ENCODE data around the gene ZNF853. TPM values are rescaled to one million over a fixed set of nuclear protein-coding genes. Genes with fewer than 3 reads are reported as not detected.

The ZNF853 gene
- total and polyA plus RNA-seq, 2 of the 8 experiments (the other 6 are each of a cell fraction or from before 2014, with no cell fraction given), result 4.3 to 5.7 TPM

DNA sequence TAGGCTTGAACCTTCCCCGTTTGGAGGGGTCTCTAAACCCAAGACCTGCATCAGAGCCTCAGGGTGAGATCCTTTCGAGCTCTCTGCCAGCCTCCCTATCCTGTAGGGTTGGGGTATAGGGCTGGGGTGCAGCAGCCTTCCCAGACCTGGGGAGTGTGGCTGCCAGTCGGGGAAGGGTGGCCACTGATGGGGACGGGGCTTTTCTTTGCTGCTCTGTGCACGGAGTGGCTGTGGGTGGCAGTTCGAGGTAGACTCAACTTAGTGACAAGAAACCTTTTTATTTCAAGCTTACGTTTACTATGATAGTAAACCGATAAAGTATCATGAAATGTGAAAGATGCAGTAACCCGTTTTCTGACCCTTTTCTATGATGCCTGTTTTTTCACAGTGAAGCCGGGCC, 34.7 kb downstream of the ZNF853 start:
- H3K56ac ChIP-seq (replicated peaks; ENCODE audit: insufficient read length, low read depth, low read length), result no peak overlapping the region
- no peak overlapping the region for H2AFZ ChIP-seq (ENCODE audit: low read length)
- H4K20me1 ChIP-seq (replicated peaks in 1 of 2; ENCODE audit: control insufficient read depth in 1 of 2, insufficient read depth in 2 of 2, low read length in 2 of 2), result peaks cover 0 to 2% of the 10 kb centered on the region in 2 experiments
- no peak overlapping the region for H4K5ac ChIP-seq (ENCODE audit: insufficient read length, low read depth, low read length)
- H4K8ac ChIP-seq (ENCODE audit: extremely low read depth, insufficient read depth, low read length), result no peak overlapping the region
- no peak overlapping the region for H2BK120ac ChIP-seq (replicated peaks; ENCODE audit: low read depth, low read length)
- no peaks in the 10 kb centered on the region; a peak in 1 of 7 replicates for H3K27me3 ChIP-seq (replicated peaks in 1 of 4; ENCODE audit: control insufficient read depth in 3 of 4, extremely low read depth in 1 of 4, insufficient read depth in 3 of 4, low read length in 3 of 4)
- H3K23ac ChIP-seq (ENCODE audit: insufficient read length), result no peak overlapping the region
- no peaks in the 10 kb centered on the region for H3K79me2 ChIP-seq (ENCODE audit: control insufficient read depth in 1 of 2, insufficient read depth in 2 of 2, low read length in 2 of 2)
- 88% methylated on average over 10 of the region's 10 CpGs; no CpG with 5 or more reads in 1 of the 2 experiments for WGBS, 2 experiments (ENCODE audit: extremely low coverage in 1 of 2, insufficient coverage in 1 of 2, insufficient read length in 1 of 2, insufficient replicate concordance in 2 of 2, low coverage in 1 of 2, low lambda C conversion rate in 2 of 2, missing lambda C conversion rate in 1 of 2)
- H4K91ac ChIP-seq (replicated peaks; ENCODE audit: insufficient read length, low read length), result no peak overlapping the region
- FAIRE-seq (no peak), DNase-seq (ENCODE audit: low read depth in 1 of 2, low spot score in 2 of 2) (no peak)
- H3K23me2 ChIP-seq (ENCODE audit: low read depth, low read length), result no peaks in the 10 kb centered on the region
- H2BK5ac ChIP-seq (ENCODE audit: low read depth, low read length), result no peak overlapping the region
- H2AK5ac ChIP-seq (ENCODE audit: low read depth, low read length), result no peak overlapping the region
- no peak overlapping the region for H3K27ac ChIP-seq (ENCODE audit: low read depth, low read length)
- no peak overlapping the region for H3K14ac ChIP-seq (ENCODE audit: insufficient read length)
- ChIA-PET CTCF (ENCODE audit: partially characterized antibody) (interaction anchor here (0.6 to 1.7 kb wide), 3 partner anchors 9 to 57 kb away, joined by 3 to 6 read pairs (median 4); no protein-coding TSS in a partner anchor), POLR2A (ENCODE audit: partially characterized antibody) (interaction anchor here (0.8 to 1.5 kb wide), 2 partner anchors 9 to 16 kb away, joined by 3 to 7 read pairs; no protein-coding TSS in a partner anchor)
- no peaks in the 10 kb centered on the region; a peak in 1 of 4 replicates for H3K9me3 ChIP-seq (ENCODE audit: insufficient read depth in 2 of 2, low read depth in 1 of 2, low read length in 1 of 2)
- no peak overlapping the region for H2BK20ac ChIP-seq (ENCODE audit: low read length)
- no peak for TF ChIP-seq POLR2A (IDR thresholded peaks at IDR 0.05; ENCODE audit: control extremely low read depth in 1 of 2, low read depth in 2 of 2, low read length in 2 of 2)
- TF ChIP-seq EGR1 (IDR thresholded peaks at IDR 0.05; ENCODE audit: borderline replicate concordance, low read depth, low read length), result no peak
- TF ChIP-seq PHF8 (conservative IDR thresholded peaks at IDR 0.05; ENCODE audit: low read depth, low read length), result no peak
- no peak for TF ChIP-seq POLR2AphosphoS5 (IDR thresholded peaks at IDR 0.05; ENCODE audit: low read depth, low read length)
- TF ChIP-seq BRCA1 (IDR thresholded peaks at IDR 0.05; ENCODE audit: low read depth, low read length), result no peak
- no peak for TF ChIP-seq JUND (IDR thresholded peaks at IDR 0.05; ENCODE audit: low read length)
- no peak for TF ChIP-seq BCL11A (IDR thresholded peaks at IDR 0.05; ENCODE audit: low read depth in 2 of 2, low read length in 2 of 2)
- TF ChIP-seq E2F6 (IDR thresholded peaks at IDR 0.05), result no peak
- TF ChIP-seq, protein P1, sequence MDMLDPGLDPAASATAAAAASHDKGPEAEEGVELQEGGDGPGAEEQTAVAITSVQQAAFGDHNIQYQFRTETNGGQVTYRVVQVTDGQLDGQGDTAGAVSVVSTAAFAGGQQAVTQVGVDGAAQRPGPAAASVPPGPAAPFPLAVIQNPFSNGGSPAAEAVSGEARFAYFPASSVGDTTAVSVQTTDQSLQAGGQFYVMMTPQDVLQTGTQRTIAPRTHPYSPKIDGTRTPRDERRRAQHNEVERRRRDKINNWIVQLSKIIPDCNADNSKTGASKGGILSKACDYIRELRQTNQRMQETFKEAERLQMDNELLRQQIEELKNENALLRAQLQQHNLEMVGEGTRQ (IDR thresholded peaks at IDR 0.05; ENCODE audit: low read length), result no peak
- TF ChIP-seq RBBP5 (IDR thresholded peaks at IDR 0.05; ENCODE audit: borderline replicate concordance, low read depth, low read length), result no peak
- H3K4me1 ChIP-seq (replicated peaks in 1 of 4; ENCODE audit: control insufficient read depth in 3 of 4, insufficient read depth in 4 of 4, low read length in 3 of 4), result no peaks in the 10 kb centered on the region
- H3K4me2 ChIP-seq (ENCODE audit: insufficient read depth in 1 of 2, low read depth in 2 of 2, low read length in 2 of 2), result no peak overlapping the region
- no peak overlapping the region for H3K4me3 ChIP-seq (ENCODE audit: extremely low read depth in 1 of 4, insufficient read depth in 2 of 4, low read depth in 3 of 4, low read length in 4 of 4)
- no peak overlapping the region for H2BK12ac ChIP-seq (ENCODE audit: low read depth, low read length)
- no peak overlapping the region for H3K18ac ChIP-seq (ENCODE audit: extremely low read depth, low read length)
- no peak overlapping the region for H2BK15ac ChIP-seq (ENCODE audit: low read length)
- H3K9ac ChIP-seq (replicated peaks in 1 of 4; ENCODE audit: extremely low read depth in 1 of 4, low read depth in 3 of 4, low read length in 3 of 4), result no peak overlapping the region
- no peak overlapping the region for H3K4ac ChIP-seq (replicated peaks; ENCODE audit: insufficient read length, low read depth, low read length)
- H3K36me3 ChIP-seq (ENCODE audit: control insufficient read depth in 2 of 4, insufficient read depth in 4 of 4, low read length in 3 of 4), result peaks cover 0 to 30% (median 2%) of the 10 kb centered on the region in 4 experiments; a peak in 3 of 8 replicates
- H3K79me1 ChIP-seq (ENCODE audit: low read depth, low read length), result no peaks in the 10 kb centered on the region; the same call in 1 of the 2 replicates
